ENCODE data around the gene TENM3. TPM values are rescaled to one million over a fixed set of nuclear protein-coding genes. Genes with fewer than 3 reads are reported as not detected.

The TENM3 gene
- total and polyA plus RNA-seq, 3 donors from 2014 or later = 10.9 to 42.7 (median 42.2) TPM

GRCh38 chr4:182694551-182694950 is 451.3 kb downstream of the TENM3 start:
- WGBS, 2 donors = 64 to 88% methylated on average over 2 of the region's 2 CpGs
- intact Hi-C loops (cut with DNase I; ENCODE audit: low total_unique reads) = no loop called here

GRCh38 chr4:182695009-182695408 is 451.8 kb downstream of the TENM3 start:
- intact Hi-C loops (cut with DNase I; ENCODE audit: low total_unique reads) = no loop called here
- TF ChIP-seq POLR2A (IDR thresholded peaks at IDR 0.05) = no peak
- WGBS, 2 donors = 82 to 91% methylated on average over 3 of the region's 3 CpGs
- no peak overlapping the region for H3K4me3 ChIP-seq
- H3K27ac ChIP-seq = no peak overlapping the region
- H3K9me3 ChIP-seq = no peaks in the 10 kb centered on the region
- no peaks in the 10 kb centered on the region for H3K36me3 ChIP-seq (ENCODE audit: low read depth, missing control alignments)
- H3K27me3 ChIP-seq = no peaks in the 10 kb centered on the region
- H3K4me1 ChIP-seq = no peaks in the 10 kb centered on the region
- DNase-seq = no peak

More at GRCh38 chr4:182694551-182694950, 451.3 kb downstream of the TENM3 start:
- H3K27ac ChIP-seq = no peak overlapping the region
- TF ChIP-seq CTCF (IDR thresholded peaks at IDR 0.05) (no peak), POLR2A (IDR thresholded peaks at IDR 0.05) (no peak)
- H3K36me3 ChIP-seq (ENCODE audit: low read depth, missing control alignments) = no peaks in the 10 kb centered on the region
- H3K4me1 ChIP-seq = no peaks in the 10 kb centered on the region
- no peaks in the 10 kb centered on the region for H3K9me3 ChIP-seq
- H3K27me3 ChIP-seq = no peaks in the 10 kb centered on the region
- H3K4me3 ChIP-seq = no peak overlapping the region
- DNase-seq = no peak

GRCh38 chr4:182695842-182696241 is 452.6 kb downstream of the TENM3 start:
- Histone ChIP-seq H3K27ac (no peak overlapping the region), H3K9me3 (no peaks in the 10 kb centered on the region), H3K4me1 (no peaks in the 10 kb centered on the region), H3K4me3 (no peak overlapping the region), H3K27me3 (no peaks in the 10 kb centered on the region), H3K36me3 (ENCODE audit: low read depth, missing control alignments) (no peaks in the 10 kb centered on the region)
- no peak for DNase-seq
- intact Hi-C loops (cut with DNase I; ENCODE audit: low total_unique reads) = no loop called here
- WGBS, 2 donors = 73 to 98% methylated on average over 2 of the region's 2 CpGs
- TF ChIP-seq CTCF (IDR thresholded peaks at IDR 0.05) = no peak
- no peak for TF ChIP-seq POLR2A (IDR thresholded peaks at IDR 0.05)

GRCh38 chr4:182697094-182697493 is 453.9 kb downstream of the TENM3 start:
- H3K27ac ChIP-seq = no peak overlapping the region
- no peaks in the 10 kb centered on the region for H3K9me3 ChIP-seq
- no peaks in the 10 kb centered on the region for H3K27me3 ChIP-seq
- H3K4me3 ChIP-seq = no peak overlapping the region
- no peaks in the 10 kb centered on the region for H3K36me3 ChIP-seq (ENCODE audit: low read depth, missing control alignments)
- no peak for DNase-seq
- H3K4me1 ChIP-seq = no peaks in the 10 kb centered on the region
- TF ChIP-seq POLR2A (IDR thresholded peaks at IDR 0.05) = no peak
- TF ChIP-seq CTCF (IDR thresholded peaks at IDR 0.05) = no peak
- 90 to 94% methylated on average over 6 of the region's 6 CpGs for WGBS, 2 donors
- intact Hi-C loops (cut with DNase I; ENCODE audit: low total_unique reads) = no loop called here

GRCh38 chr4:182698212-182698611 is 455.0 kb downstream of the TENM3 start:
- Histone ChIP-seq H3K27me3 (no peaks in the 10 kb centered on the region), H3K4me3 (no peak overlapping the region), H3K4me1 (no peaks in the 10 kb centered on the region), H3K36me3 (ENCODE audit: low read depth, missing control alignments) (no peaks in the 10 kb centered on the region), H3K9me3 (no peaks in the 10 kb centered on the region), H3K27ac (no peak overlapping the region)
- DNase-seq = no peak
- WGBS, 2 donors = 85% methylated on average over 6 of the region's 6 CpGs
- intact Hi-C loops (cut with DNase I; ENCODE audit: low total_unique reads) = no loop called here
- TF ChIP-seq POLR2A (IDR thresholded peaks at IDR 0.05) (no peak), CTCF (IDR thresholded peaks at IDR 0.05) (no peak)

Data from testis (tissue), 3 donors.